HEK293T (cell line): ENCODE results near the gene ANOS1.

Experiments
- HDGF ChIP-seq: fragments of 450-650 bp; IDR thresholded peaks from 2 replicates; pipeline ENCODE4 v1.6.1; 2017; ENCODE audit warnings: antibody characterized with exemption, borderline replicate concordance
- NFRKB ChIP-seq: fragments of 450-650 bp; IDR thresholded peaks from 2 replicates; pipeline ENCODE4 v1.6.1; 2016; ENCODE audit warnings: mild to moderate bottlenecking, moderate library complexity
- PKNOX1 ChIP-seq: fragments of 450-650 bp; IDR thresholded peaks from 2 replicates; pipeline ENCODE4 v1.6.1; 2016

- TF ChIP-seq NFRKB (no peak), HDGF (no peak), PKNOX1 (no peak)
Measured at GRCh38 chrX:8748855-8749254, 16.9 kb upstream of the ANOS1 start.
